HG02981 (cell line): ENCODE measurements around the gene FDX1.

ENCODE experiments used
- ATAC-seq: cut with Tn5 transposase; IDR thresholded peaks from one replicate; pipeline ENCODE4 v1.9.1; 2021; ENCODE audit warnings: mild to moderate bottlenecking, moderate library complexity; ENCODE audit not compliant: unreplicated experiment

FDX1 gene

GRCh38 chr11:110431051-110431672 is 1.4 kb downstream of the FDX1 start:
- no peak for ATAC-seq

DNA sequence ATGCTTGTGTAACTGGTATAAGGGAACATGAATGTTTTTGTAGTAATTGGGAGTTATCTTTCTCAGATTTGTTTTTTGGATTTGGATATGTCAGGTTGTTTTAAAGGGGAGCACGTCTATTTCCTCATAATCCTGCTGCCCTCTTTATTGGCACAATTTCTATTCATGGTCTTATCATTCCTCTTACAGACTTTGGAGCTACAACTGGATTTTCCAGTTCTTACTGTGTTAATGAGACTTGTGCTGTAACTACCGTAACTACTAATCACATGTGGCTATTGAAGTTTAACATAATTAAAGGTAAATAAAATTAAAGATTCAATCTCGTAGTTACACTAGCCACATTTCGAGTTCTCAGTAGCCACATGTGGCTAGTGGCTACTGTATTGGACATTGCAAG is 1.9 kb downstream of the FDX1 start:
- ATAC-seq = no peak

- ATAC-seq = no peak
Measured at GRCh38 chr11:110432713-110433392, 3.1 kb downstream of the FDX1 start.

- no peak for ATAC-seq
Measured at GRCh38 chr11:110433393-110434333, 3.9 kb downstream of the FDX1 start.

GRCh38 chr11:110434952-110435779 is 5.4 kb downstream of the FDX1 start:
- ATAC-seq = peak; percentile 6

- peak; percentile 41 for ATAC-seq
Measured at GRCh38 chr11:110435780-110436717, 6.3 kb downstream of the FDX1 start.

- ATAC-seq = no peak
Measured at GRCh38 chr11:110438017-110438416, 8.3 kb downstream of the FDX1 start.

DNA sequence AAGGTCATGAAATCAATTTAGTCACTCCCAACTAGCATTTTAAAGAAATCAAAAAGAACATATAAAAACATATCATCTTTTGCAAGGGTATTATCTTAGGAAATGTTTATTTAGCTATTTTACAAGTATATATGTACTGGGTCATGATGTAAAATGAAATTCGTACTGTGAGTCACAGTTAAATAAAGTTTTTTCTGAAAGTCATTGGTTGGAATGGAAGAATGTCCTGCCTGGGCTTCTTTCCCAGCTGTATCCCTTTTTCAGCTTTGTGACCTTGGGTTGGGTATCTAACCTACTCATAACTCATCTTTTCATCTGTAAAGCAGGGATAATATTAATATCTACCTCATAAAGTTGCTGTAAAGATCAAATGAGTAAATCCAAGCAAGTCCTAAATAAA is 15.7 kb downstream of the FDX1 start:
- no peak for ATAC-seq

DNA sequence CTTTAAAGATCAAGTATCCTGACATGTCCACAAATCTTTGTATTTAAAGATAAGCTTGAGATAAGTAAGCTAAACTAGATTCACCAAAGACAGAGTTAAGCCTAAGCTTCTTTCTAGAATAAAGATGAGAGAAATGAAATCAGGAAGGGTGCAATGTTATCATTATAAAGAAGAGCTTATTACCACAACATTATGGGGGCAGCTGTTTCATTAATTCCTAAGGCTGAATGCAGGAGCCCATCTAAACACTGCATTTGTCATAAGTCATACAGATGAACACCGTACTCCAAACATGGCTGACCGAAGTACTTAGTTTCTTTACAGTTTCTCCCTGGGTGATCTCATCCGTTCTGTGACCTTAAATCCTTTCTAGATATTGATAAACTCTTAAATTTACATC is 16.3 kb downstream of the FDX1 start:
- no peak for ATAC-seq

DNA sequence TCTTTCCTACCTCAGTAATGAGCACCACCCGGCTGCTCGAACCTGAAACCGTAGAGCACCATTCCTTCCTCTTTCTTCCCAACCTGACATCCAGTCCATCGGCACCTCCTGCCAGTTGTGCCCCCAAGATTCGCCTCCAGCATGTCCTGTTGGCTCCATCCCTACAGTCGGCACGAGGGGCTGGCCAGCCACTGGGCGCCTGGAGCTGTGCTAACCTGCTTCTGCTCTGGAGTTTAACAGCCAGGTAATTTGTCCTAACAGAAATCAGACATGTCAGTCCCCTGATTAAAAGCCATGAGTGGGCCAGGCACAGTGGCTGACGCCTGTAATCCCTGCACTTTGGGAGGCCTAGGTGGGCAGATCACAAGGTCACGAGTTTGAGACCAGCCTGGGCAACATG is 16.8 kb downstream of the FDX1 start:
- ATAC-seq = no peak

GRCh38 chr11:110447343-110447742 is 17.6 kb downstream of the FDX1 start:
- no peak for ATAC-seq

- ATAC-seq = no peak
Measured at GRCh38 chr11:110447897-110448745, 18.4 kb downstream of the FDX1 start.

DNA sequence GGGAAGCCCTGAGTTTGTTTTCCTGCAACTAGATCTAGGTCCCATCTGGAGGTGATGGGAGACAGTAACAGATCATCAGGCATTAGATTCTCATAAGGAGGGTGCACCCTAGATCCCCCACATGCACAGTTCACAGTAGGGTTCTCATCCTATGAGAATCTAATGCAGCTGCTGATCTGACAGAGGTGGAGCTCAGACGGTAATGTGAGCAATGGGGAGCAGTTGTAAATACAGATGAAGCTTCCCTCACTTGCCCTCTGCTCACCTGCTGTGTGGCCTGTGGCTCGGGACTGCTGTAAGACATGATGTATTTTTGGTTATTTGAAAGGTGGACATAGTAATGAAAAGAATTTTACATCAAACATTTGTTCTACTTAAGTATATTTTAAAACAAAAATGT is 20.5 kb downstream of the FDX1 start:
- ATAC-seq = no peak

- no peak for ATAC-seq
Measured at GRCh38 chr11:110452720-110453119, 23.0 kb downstream of the FDX1 start.

- peak; percentile 63 for ATAC-seq
Measured at GRCh38 chr11:110453684-110454354, 24.1 kb downstream of the FDX1 start.

DNA sequence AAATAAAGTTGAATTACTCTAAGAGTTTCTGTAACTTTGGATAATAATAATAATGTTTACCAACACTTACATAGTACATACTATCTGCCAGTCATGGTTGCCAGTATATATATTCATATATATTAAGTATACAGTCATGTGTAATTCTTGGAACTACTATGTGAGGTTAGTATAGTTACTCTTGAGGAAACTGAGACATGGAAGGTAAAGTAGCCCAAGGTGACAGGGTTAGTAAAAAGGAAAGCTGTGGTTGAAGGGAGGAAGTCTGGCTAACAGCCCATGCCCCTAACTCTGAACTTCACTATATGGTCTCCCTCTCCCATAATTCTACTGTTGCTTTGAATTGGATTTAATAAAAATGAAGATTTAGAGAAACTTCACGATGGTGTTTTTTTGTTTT is 24.9 kb downstream of the FDX1 start:
- ATAC-seq = peak; percentile 38

- no peak for ATAC-seq
Measured at GRCh38 chr11:110455718-110456117, 26.0 kb downstream of the FDX1 start.

DNA sequence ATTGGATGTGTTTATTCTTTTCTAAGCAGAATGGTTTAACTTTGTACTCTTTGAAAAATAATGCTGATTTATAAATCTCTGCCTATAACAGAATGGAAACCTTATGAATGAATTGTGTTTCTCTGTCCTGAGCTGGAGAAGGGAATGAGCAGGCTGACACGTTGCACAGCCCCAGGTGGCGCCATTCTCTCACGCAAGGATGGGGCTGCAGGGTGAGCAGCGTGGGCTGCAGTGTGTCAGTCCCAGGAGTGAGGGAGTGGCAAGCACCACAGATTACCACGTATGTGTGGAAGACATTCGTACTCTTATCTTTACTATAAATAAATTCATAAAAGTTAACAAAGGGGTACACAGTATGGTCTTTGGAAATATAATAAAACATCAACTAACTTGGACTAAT is 33.4 kb downstream of the FDX1 start:
- no peak for ATAC-seq
